PFSK-1 (cell line): ENCODE results near the gene PURB.

Source experiments
- POLR2AphosphoS5 ChIP-seq: IDR thresholded peaks from 2 replicates; pipeline ENCODE4 v1.6.1; 2012; ENCODE audit warnings: low read depth, mild to moderate bottlenecking, control low read depth, low read length, moderate library complexity
- REST ChIP-seq, 2 experiments: IDR thresholded peaks; 2 replicates each; pipeline versions ENCODE4 v1.6.1 to v1.8.0; 2011 to 2012; ENCODE audit warnings: low read depth in 2 of 2, low read length in 2 of 2, control low read depth in 1 of 2, inconsistent platforms in 1 of 2, mild to moderate bottlenecking in 1 of 2, moderate library complexity in 1 of 2; ENCODE audit not compliant: insufficient read depth in 1 of 2

GRCh38 chr7:44867073-44867995 lies 18.0 kb downstream of the PURB start:
- no peak for TF ChIP-seq REST (IDR thresholded peaks at IDR 0.05; ENCODE audit: insufficient read depth in 1 of 2, low read depth in 2 of 2, low read length in 2 of 2)
- TF ChIP-seq POLR2AphosphoS5: no peak
